Lower leg skin (tissue), 4 donors: ENCODE results near the gene PRDM13. TPM values are rescaled to one million over a fixed set of nuclear protein-coding genes. Genes with fewer than 3 reads are reported as not detected.

Source experiments
- DNase-seq, 2 donors: peaks; one replicate each; pipeline ENCODE4 v3.0.0-alpha.2; 2019; ENCODE audit warnings: low spot score in 2 of 2
- H3K4me3 ChIP-seq: fragments of 200-600 bp; sonication (generic); 2 replicates; pipeline ENCODE4 v1.5.1; 2017; ENCODE audit warnings: mild to moderate bottlenecking, low read depth; ENCODE audit not compliant: poor library complexity, severe bottlenecking
- POLR2A ChIP-seq, 2 donors: fragments of 450-650 bp; IDR thresholded peaks; one replicate each; pipeline ENCODE4 v1.6.1; 2016 to 2017; ENCODE audit warnings: antibody characterized with exemption in 2 of 2, mild to moderate bottlenecking in 1 of 2, moderate library complexity in 1 of 2
- WGBS, 2 donors: methylation state at CpG; one replicate each; pipeline ENCODE4 v1.1.5; 2018; 5-methylcytosine and 5-hydroxymethylcytosine counted together
- intact Hi-C: fragments of 100-400 bp; cut with DNase I; formaldehyde crosslinking; loops from one replicate; pipeline ENCODE4 v1.15.0; 2023; ENCODE audit warnings: low total_unique reads
- total RNA-seq, 4 donors: library from RNA; depleted of rRNA; stranded (reverse); fragments of >200 nt; gene quantifications; one replicate each; pipeline ENCODE4 v1.1.0, GENCODE V29; 2016
- TF ChIP-seq, protein P1 (sequence below), 3 donors: fragments of 450-650 bp; IDR thresholded peaks; one replicate each; pipeline ENCODE4 v1.5.1; 2016; ENCODE audit warnings: antibody characterized with exemption in 3 of 3, mild to moderate bottlenecking in 3 of 3, moderate library complexity in 2 of 3

Gene PRDM13
- total RNA-seq, 4 donors from 2014 or later = 0.10 TPM; not detected in 3

DNA sequence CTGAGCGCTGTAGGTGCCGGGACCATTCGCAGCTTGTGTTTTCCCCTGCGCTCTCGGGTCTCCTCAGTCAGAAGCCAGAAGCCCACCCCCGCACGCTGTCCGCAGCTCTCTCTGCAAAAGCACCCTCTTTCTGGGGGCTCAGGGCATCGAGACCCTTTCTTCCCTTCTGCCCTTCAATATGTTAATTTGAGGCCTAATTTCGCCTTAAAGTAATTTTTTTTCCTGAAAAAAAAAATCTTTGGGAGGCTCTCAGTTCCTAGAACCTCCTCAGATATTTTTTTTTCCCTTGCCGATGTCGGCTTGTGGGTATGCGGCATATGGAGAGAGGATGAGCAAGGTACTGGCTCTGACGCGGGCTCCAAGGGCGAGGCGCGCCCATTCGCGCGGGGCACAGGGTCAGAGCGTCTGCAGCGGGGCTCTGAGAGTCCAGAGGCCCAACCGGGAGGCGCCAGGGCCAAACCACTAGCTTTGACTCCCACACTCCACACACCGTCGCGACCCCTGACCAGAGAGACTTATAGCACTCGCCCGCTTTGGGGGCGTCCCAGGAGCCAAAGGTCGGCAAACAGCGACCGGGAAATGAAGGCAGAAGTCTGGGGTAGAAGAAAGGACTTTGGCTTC is 893 bp downstream of the PRDM13 start:
- TF ChIP-seq POLR2A (IDR thresholded peaks at IDR 0.05) = no peak
- TF ChIP-seq, protein P1, sequence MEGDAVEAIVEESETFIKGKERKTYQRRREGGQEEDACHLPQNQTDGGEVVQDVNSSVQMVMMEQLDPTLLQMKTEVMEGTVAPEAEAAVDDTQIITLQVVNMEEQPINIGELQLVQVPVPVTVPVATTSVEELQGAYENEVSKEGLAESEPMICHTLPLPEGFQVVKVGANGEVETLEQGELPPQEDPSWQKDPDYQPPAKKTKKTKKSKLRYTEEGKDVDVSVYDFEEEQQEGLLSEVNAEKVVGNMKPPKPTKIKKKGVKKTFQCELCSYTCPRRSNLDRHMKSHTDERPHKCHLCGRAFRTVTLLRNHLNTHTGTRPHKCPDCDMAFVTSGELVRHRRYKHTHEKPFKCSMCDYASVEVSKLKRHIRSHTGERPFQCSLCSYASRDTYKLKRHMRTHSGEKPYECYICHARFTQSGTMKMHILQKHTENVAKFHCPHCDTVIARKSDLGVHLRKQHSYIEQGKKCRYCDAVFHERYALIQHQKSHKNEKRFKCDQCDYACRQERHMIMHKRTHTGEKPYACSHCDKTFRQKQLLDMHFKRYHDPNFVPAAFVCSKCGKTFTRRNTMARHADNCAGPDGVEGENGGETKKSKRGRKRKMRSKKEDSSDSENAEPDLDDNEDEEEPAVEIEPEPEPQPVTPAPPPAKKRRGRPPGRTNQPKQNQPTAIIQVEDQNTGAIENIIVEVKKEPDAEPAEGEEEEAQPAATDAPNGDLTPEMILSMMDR (IDR thresholded peaks at IDR 0.05) = no peak
- intact Hi-C loops = no loop called here
- no peak for DNase-seq
- H3K4me3 ChIP-seq = no peak overlapping the region
- WGBS, 2 donors = 9 to 10% methylated on average over 34 of the region's 34 CpGs

DNA sequence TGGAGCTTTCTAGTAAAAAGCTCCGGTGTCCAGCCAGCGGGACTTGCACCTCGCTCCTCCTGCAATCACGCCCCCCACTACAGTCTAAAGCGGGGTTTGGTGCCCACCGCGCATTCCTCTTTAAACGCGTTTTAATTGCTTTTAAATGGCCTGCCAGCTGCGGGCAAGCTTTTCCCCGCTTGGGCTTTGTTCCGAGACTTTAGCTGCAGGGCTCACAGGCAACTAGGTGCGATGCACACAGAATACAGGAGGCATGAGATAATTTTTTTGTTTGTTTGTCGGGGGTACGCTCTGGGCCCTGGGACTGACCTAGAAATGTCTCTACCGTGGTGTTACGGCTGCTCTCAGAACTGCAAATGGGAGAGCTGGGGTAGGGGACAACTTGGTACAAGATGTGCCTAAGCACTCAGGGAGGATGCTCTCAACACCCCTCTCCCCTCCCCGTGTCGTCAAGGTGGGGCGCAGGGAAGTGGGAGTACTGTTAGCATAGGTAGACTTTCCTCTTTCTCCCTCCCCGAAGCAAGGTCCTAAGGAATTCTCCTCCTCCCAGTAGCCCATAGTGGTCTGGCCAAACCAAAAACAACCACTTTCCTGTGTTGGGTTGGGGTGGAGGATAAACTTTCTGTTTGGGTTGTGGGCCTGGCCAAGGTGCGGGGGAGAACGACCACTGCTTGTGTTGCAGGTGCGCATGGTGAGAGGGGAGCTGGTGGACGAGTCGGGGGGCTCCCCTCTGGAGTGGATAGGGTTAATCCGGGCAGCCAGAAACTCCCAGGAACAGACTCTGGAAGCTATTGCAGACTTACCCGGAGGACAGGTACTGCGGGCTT is 1.6 kb downstream of the PRDM13 start:
- no peak for DNase-seq
- 5 to 8% methylated on average over 29 of the region's 29 CpGs for WGBS, 2 donors
- TF ChIP-seq, protein P1 (IDR thresholded peaks at IDR 0.05) = no peak
- no peak for TF ChIP-seq POLR2A (IDR thresholded peaks at IDR 0.05)
- H3K4me3 ChIP-seq = no peak overlapping the region
- intact Hi-C loops = no loop called here

DNA sequence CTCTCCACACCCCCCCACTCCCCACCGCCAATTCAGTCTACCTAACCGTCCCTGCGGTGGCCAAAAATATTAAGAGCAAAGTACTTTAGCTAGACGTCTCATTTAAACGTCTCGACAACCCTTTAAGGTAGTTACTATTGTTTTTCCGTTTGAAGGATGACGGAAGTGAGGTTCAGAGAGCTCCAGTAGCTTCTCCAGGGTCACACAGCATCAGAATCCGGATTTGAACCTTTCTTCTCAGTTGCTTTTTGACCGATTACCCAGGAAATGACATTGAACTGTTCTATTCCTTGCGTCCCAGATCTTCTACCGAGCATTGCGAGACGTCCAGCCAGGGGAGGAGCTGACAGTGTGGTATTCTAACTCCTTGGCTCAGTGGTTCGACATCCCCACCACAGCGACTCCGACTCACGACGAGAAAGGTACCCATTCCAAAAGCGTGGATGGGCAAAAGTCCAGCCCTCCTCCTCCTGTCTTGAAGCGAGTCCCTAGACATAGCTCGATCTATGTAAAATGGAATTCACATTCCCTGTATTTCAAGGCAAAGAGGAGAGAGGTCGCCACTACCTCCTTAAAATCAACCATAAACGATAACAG is 2.4 kb downstream of the PRDM13 start:
- TF ChIP-seq, protein P1 (IDR thresholded peaks at IDR 0.05) = no peak
- TF ChIP-seq POLR2A (IDR thresholded peaks at IDR 0.05) = no peak
- 9 to 10% methylated on average over 24 of the region's 24 CpGs for WGBS, 2 donors
- no peak overlapping the region for H3K4me3 ChIP-seq
- intact Hi-C loops = no loop called here
- no peak for DNase-seq

DNA sequence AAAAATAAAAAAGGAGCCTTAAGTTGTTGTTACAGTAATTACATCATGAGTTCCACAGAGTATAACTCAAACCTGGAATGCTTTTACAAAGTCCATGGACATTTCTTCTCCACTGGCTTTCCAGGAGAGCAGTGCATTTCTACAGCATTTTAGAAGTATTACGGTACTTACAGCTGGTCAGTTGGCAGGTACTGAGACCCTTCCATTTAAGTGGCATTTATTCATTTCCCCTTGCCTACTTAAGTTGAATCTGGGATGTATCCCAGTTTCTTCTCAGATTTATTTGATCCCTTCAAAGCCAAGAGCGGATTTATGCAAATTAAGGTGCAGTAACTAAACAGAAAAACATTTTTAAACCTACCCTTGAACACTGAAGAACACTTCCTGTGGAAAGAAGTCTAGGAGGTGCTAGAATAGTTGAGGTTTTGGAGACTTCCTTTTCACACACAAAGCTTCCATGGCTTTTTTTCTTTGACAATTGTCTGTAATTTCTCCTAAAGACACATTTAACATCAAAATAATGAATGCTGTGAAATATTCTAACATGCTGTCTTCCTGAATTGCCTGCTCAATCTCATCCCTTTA is 3.4 kb downstream of the PRDM13 start:
- H3K4me3 ChIP-seq = no peak overlapping the region
- intact Hi-C loops = no loop called here
- WGBS, 2 donors = 23 to 25% methylated on average over 2 of the region's 2 CpGs
- TF ChIP-seq, protein P1 (IDR thresholded peaks at IDR 0.05) = no peak
- TF ChIP-seq POLR2A (IDR thresholded peaks at IDR 0.05) = no peak
- DNase-seq = no peak

DNA sequence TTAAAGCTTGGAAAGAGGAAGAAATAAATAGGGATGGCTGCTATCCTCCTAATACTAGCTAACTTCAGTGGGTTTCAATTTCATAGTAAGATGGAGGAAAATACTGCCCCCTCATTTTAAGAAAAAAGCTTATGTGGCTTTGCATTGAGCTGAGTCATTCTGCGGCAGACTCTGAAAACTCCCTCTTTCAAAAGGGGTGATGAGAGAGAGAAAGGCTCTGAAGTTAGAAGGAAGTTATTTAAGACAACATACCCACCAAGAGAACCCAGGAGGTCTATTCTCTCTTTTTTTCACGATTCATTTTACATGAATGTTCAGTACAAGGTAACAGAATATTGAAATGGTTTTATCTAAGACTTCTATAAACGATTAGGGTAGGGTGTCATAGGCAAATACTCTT is 4.5 kb downstream of the PRDM13 start:
- 6 to 11% methylated on average over 3 of the region's 3 CpGs for WGBS, 2 donors
- no peak for TF ChIP-seq POLR2A (IDR thresholded peaks at IDR 0.05)
- TF ChIP-seq, protein P1 (IDR thresholded peaks at IDR 0.05) = no peak
- H3K4me3 ChIP-seq = no peak overlapping the region
- intact Hi-C loops = no loop called here
- DNase-seq = no peak
